ENCODE results near the gene STOX1.

GRCh38 chr10:68856352-68856751, 29.0 kb downstream of the STOX1 start:
- TF ChIP-seq CTCF (IDR thresholded peaks at IDR 0.05 in 8 of 11, conservative IDR thresholded peaks at IDR 0.05 in 3 of 11) (no peak), POLR2A (IDR thresholded peaks at IDR 0.05) (no peak)

All from spleen (tissue), 7 donors.